Measurements from ENCODE around the gene PRDX5.

DNA sequence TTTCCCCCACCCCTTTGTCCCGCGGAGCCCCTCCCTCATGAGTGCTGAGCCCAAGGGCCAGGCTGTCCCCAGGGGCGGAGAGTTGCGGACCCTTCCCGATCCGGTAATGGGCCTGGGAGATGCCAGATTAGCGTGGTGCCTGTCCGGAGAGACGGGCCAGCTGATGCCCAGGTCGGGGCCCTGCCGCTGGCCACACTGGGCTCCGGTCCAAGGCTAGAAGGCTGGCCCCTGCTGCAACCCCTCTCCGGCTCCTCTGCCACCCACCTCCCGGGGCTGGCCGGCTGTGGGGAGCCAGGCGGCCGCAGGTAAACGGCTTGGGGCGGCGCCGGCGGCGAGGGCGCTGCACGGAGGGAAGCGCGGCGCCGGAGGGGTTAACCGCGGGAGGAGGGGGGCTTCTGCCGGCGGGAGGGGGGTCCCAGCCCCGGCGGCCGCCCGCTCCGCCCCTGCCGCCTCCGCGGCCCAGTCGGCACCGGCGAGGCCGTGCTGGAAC is 26.6 kb upstream of the PRDX5 start, which contains the start of gene KCNK4:
- TF ChIP-seq, protein P1, sequence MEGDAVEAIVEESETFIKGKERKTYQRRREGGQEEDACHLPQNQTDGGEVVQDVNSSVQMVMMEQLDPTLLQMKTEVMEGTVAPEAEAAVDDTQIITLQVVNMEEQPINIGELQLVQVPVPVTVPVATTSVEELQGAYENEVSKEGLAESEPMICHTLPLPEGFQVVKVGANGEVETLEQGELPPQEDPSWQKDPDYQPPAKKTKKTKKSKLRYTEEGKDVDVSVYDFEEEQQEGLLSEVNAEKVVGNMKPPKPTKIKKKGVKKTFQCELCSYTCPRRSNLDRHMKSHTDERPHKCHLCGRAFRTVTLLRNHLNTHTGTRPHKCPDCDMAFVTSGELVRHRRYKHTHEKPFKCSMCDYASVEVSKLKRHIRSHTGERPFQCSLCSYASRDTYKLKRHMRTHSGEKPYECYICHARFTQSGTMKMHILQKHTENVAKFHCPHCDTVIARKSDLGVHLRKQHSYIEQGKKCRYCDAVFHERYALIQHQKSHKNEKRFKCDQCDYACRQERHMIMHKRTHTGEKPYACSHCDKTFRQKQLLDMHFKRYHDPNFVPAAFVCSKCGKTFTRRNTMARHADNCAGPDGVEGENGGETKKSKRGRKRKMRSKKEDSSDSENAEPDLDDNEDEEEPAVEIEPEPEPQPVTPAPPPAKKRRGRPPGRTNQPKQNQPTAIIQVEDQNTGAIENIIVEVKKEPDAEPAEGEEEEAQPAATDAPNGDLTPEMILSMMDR (IDR thresholded peaks at IDR 0.05; ENCODE audit: low read length) = no peak
- TF ChIP-seq EZH2phosphoT487 (IDR thresholded peaks at IDR 0.05; ENCODE audit: low read length) (no peak), EZH2 (optimal IDR thresholded peaks at IDR 0.05; ENCODE audit: low read depth, low read length) (no peak)

Measured in MM.1S (cell line).